ENCODE measurements around the gene PLGRKT.
"Not testable (repeated sequence)": the region's sequence is repeated elsewhere in the genome, so short reads cannot be mapped to it uniquely, and the experiment has no call there.

PLGRKT gene

DNA sequence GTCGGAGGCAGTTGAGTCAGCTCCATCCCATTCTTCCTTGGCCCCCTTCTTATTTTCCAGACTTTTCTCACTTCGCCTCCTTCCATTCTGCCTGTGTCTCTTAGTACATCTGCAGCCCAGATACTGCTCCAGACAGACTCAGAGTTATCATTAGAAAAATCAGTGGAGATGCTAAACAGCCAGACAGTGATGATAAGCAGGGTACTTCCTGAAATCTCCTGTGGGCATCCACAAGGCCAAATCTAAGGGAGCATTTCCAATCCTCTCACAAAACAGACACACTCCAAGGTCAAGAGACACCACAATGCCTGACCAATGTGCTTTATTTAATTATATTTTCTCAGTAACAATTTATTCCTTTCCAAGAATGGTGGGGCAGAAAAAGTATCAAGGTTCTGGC, 83.5 kb downstream of the PLGRKT start:
- no peak for TF ChIP-seq TAF1 (IDR thresholded peaks at IDR 0.05; ENCODE audit: low read depth)

DNA sequence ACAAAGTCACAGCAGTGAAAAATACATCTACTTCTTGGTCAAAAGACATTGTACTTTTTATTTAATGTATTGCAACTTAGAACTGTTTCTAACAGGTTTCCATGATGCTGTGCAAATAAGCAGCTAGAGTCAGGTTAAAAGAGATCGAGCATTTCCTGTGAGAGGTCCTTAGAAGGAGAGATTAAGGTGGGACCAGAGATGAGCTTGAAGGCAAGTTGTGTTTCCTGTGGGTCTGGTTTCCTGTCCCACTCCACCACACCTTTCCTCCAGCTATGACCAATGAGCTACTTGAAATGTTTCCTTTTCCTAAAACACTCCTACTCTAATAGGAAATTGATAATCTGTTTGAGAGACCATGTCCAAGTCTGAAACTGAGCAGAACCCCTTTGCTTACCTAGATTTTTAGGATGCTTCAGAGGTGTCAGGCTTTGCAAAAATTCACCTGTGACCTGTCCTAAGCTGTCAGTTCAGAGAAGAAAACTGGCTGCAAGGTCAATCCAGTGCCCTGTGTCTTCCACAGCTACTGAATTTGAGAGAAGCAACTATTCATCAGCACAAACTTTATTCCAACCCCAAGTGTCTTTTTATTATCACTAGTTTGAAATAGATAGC, 85.0 kb downstream of the PLGRKT start:
- no peak for TF ChIP-seq TEAD4 (IDR thresholded peaks at IDR 0.05)
- no peak for TF ChIP-seq ZBTB7A (IDR thresholded peaks at IDR 0.05; ENCODE audit: low read depth)
- TF ChIP-seq, protein P1, sequence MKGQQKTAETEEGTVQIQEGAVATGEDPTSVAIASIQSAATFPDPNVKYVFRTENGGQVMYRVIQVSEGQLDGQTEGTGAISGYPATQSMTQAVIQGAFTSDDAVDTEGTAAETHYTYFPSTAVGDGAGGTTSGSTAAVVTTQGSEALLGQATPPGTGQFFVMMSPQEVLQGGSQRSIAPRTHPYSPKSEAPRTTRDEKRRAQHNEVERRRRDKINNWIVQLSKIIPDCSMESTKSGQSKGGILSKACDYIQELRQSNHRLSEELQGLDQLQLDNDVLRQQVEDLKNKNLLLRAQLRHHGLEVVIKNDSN (IDR thresholded peaks at IDR 0.05) = no peak
- TF ChIP-seq, protein P2, sequence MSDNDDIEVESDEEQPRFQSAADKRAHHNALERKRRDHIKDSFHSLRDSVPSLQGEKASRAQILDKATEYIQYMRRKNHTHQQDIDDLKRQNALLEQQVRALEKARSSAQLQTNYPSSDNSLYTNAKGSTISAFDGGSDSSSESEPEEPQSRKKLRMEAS (IDR thresholded peaks at IDR 0.05) = no peak
- TF ChIP-seq TAF1 (IDR thresholded peaks at IDR 0.05; ENCODE audit: low read depth) = no peak
- no peak for TF ChIP-seq NFIC (IDR thresholded peaks at IDR 0.05)
- TF ChIP-seq EGR1 (IDR thresholded peaks at IDR 0.05) = no peak
- TF ChIP-seq TCF12 (IDR thresholded peaks at IDR 0.05; ENCODE audit: low read depth) = no peak
- TF ChIP-seq FOXM1 (IDR thresholded peaks at IDR 0.05; ENCODE audit: borderline replicate concordance, low read depth) = no peak
- TF ChIP-seq YY1 (IDR thresholded peaks at IDR 0.05; ENCODE audit: low read depth) = no peak
- no peak for TF ChIP-seq CEBPB (IDR thresholded peaks at IDR 0.05)
- no peak for TF ChIP-seq EP300 (IDR thresholded peaks at IDR 0.05; ENCODE audit: borderline replicate concordance)
- TF ChIP-seq CREB1 (IDR thresholded peaks at IDR 0.05; ENCODE audit: low read depth) = no peak
- no peak for TF ChIP-seq RAD21 (IDR thresholded peaks at IDR 0.05; ENCODE audit: low read depth)

DNA sequence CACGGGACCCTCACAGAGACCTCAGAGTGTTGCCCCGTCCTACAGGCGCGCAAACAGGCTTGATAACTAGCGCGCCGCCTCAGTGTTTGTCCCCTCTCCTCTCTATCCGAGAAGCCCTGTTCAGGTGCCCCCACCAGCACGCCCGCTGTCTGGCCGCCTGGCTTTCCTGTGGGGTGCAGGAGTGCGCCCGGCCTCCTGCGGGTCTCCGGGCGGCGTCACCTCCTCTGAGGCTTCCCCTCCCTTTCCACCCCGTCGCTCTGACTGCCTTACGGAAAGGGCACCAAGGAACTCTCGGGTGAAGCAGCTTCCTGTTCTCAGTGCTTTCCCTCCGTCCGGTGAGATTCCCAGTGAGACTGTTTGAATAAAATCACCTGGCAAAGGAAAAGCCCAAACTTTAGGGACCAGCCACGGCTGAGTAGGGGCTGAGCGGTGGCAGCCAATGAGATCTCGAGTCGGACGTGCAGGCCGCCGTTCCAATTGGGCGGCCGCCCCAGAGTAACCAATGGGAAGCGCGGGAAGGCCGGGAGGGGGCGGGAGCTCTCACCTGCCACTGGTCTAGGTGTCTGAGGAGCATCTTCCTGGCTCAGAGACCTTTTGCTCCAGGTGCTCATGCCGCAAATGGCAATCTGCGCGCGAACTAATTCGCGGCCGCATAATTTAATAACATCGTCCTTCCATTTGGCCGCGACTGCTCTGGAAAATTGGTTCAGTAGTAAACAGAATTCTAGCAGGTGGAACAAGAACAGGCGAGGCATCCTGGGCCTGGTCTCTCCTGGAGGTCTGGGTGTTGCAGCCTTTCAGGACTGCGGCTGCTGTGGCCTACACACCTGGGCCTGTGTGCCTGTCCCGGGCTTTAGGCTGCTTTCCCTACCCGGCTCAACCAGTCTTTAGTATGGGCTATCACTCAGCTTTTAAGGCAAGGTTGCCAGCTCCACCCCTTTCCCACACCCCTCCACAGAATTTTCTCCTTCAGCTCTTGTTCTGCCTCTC, 98.4 kb downstream of the PLGRKT start, which contains the start of gene RLN1:
TSS of gene RLN1 (minus strand) at position 885 of the 990 bp plus-strand sequence. CDS start at position 755, 130 bp downstream.
- not testable (repeated sequence) for TF ChIP-seq TEAD4 (IDR thresholded peaks at IDR 0.05); EP300 (IDR thresholded peaks at IDR 0.05; ENCODE audit: borderline replicate concordance)
- TF ChIP-seq, protein P3, sequence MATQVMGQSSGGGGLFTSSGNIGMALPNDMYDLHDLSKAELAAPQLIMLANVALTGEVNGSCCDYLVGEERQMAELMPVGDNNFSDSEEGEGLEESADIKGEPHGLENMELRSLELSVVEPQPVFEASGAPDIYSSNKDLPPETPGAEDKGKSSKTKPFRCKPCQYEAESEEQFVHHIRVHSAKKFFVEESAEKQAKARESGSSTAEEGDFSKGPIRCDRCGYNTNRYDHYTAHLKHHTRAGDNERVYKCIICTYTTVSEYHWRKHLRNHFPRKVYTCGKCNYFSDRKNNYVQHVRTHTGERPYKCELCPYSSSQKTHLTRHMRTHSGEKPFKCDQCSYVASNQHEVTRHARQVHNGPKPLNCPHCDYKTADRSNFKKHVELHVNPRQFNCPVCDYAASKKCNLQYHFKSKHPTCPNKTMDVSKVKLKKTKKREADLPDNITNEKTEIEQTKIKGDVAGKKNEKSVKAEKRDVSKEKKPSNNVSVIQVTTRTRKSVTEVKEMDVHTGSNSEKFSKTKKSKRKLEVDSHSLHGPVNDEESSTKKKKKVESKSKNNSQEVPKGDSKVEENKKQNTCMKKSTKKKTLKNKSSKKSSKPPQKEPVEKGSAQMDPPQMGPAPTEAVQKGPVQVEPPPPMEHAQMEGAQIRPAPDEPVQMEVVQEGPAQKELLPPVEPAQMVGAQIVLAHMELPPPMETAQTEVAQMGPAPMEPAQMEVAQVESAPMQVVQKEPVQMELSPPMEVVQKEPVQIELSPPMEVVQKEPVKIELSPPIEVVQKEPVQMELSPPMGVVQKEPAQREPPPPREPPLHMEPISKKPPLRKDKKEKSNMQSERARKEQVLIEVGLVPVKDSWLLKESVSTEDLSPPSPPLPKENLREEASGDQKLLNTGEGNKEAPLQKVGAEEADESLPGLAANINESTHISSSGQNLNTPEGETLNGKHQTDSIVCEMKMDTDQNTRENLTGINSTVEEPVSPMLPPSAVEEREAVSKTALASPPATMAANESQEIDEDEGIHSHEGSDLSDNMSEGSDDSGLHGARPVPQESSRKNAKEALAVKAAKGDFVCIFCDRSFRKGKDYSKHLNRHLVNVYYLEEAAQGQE (IDR thresholded peaks at IDR 0.05; ENCODE audit: low read depth) = not testable (repeated sequence)

DNA sequence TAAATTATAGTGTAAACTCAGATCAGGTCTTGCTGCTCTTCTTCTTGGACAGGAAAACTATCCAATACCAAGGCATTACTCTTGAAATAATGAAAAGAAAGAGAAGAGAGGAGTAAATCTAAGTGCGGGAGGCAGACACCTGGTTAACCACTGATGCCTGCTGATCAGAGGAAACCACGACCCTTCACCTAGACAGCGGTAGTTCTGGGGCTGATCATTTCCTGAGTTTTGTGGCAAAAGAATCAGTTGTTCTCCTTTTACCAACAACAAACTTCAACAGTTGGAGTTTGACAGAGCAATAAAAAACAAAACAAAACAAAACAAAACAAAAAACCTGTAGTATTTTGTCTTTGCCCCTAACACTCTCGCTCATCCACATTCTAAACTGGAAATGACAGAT, 101.0 kb downstream of the PLGRKT start:
- no peak for TF ChIP-seq TEAD4 (IDR thresholded peaks at IDR 0.05)
- TF ChIP-seq NFIC (IDR thresholded peaks at IDR 0.05) = no peak
- TF ChIP-seq CEBPB (IDR thresholded peaks at IDR 0.05) = no peak
- TF ChIP-seq ZBTB7A (IDR thresholded peaks at IDR 0.05; ENCODE audit: low read depth) = no peak
- no peak for TF ChIP-seq TCF12 (IDR thresholded peaks at IDR 0.05; ENCODE audit: low read depth)

DNA sequence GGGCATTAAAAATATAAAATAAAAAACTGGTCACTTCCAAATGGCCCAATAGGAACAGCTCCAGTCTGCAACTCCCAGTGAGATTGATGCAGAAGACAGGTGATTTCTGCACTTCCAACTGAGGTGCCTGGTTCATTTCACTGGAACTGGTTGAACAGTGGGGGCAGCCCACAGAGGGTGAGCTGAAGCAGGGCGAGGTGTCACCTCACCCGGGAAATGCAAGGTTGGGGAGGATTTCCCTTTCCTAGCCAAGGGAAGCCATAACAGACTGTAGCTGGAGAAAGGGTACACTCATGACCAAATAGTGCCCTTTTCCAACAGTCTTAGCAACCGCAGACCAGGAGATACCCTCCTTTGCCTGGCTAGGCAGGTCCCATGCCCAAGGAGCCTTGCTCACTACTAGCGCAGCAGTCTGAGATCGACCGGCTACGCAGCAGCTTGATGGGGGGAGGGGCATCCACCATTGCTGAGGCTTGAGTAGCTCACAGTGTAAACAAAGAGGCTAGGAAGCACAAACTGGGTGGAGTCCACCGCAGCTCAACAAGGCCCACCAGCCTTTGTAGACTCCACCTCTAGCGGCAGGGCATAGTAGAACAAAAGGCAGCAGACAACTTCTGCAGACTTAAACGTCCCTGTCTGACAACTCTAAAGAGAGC, 110.7 kb downstream of the PLGRKT start:
- TF ChIP-seq FOXM1 (IDR thresholded peaks at IDR 0.05; ENCODE audit: borderline replicate concordance, low read depth) (no peak), ZBTB7A (IDR thresholded peaks at IDR 0.05; ENCODE audit: low read depth) (no peak), YY1 (IDR thresholded peaks at IDR 0.05; ENCODE audit: low read depth) (no peak), EGR1 (IDR thresholded peaks at IDR 0.05) (no peak), CREB1 (IDR thresholded peaks at IDR 0.05; ENCODE audit: low read depth) (no peak), RAD21 (IDR thresholded peaks at IDR 0.05; ENCODE audit: low read depth) (no peak), CEBPB (IDR thresholded peaks at IDR 0.05) (no peak), TEAD4 (IDR thresholded peaks at IDR 0.05) (no peak), TAF1 (IDR thresholded peaks at IDR 0.05; ENCODE audit: low read depth) (no peak), EP300 (IDR thresholded peaks at IDR 0.05; ENCODE audit: borderline replicate concordance) (no peak), TCF12 (IDR thresholded peaks at IDR 0.05; ENCODE audit: low read depth) (no peak), NFIC (IDR thresholded peaks at IDR 0.05) (no peak)
- TF ChIP-seq, protein P1 (IDR thresholded peaks at IDR 0.05) = no peak
- TF ChIP-seq, protein P3 (IDR thresholded peaks at IDR 0.05; ENCODE audit: low read depth) = no peak
- TF ChIP-seq, protein P2 (IDR thresholded peaks at IDR 0.05) = no peak
